IMR-90 (cell line): Measurements from ENCODE around the gene NTRK3. TPM values are rescaled to one million over a fixed set of nuclear protein-coding genes. Genes with fewer than 3 reads are reported as not detected.

Source experiments
- ATAC-seq: fragments of 200-7000 bp; cut with Tn5 transposase; 2 replicates; pipeline ENCODE4 v1.9.1; 2020; ENCODE audit warnings: low read depth, mild to moderate bottlenecking, moderate library complexity
- BruUV-seq: library from RNA; stranded (reverse); fragments of 400-500 nt; replicated peaks from 2 replicates; lab custom pipeline; 2021; lab: Mats Ljungman, UMichigan
- CTCF ChIA-PET: fragments of 300-600 bp; formaldehyde crosslinking; extraction: SDS; loops from one replicate; lab custom pipeline; 2021; ENCODE audit warnings: antibody characterized with exemption; lab: Yijun Ruan, JAX
- POLR2A ChIA-PET: fragments of 300-600 bp; sonication (Branson Sonifier 250); formaldehyde crosslinking; loops from one replicate; lab custom pipeline; 2022; ENCODE audit warnings: antibody characterized with exemption; ENCODE audit not compliant: unreplicated experiment; lab: Charles Lee
- DNase-seq: peaks from one replicate; pipeline ENCODE4 v3.0.0; 2013
- H2AFZ ChIP-seq: replicated peaks from 2 replicates; pipeline ENCODE3; 2013; ENCODE audit warnings: low read length, mild to moderate bottlenecking; ENCODE audit not compliant: poor library complexity
- H2AK5ac ChIP-seq: 2 replicates; pipeline ENCODE4 v1.6.1; 2013; ENCODE audit warnings: low read depth, low read length, inconsistent platforms
- H2AK9ac ChIP-seq: replicated peaks from 2 replicates; pipeline ENCODE3; 2013; ENCODE audit warnings: mild to moderate bottlenecking, low read depth, low read length, moderate library complexity; ENCODE audit not compliant: poor library complexity
- H2BK120ac ChIP-seq: 2 replicates; pipeline ENCODE4 v1.6.1; 2013; ENCODE audit warnings: low read depth, low read length, inconsistent platforms
- H2BK15ac ChIP-seq: 3 replicates; pipeline ENCODE4 v1.6.1; 2013; ENCODE audit warnings: low read depth, low read length, inconsistent platforms
- H2BK20ac ChIP-seq: 2 replicates; pipeline ENCODE4 v1.6.1; 2013; ENCODE audit warnings: low read depth, mild to moderate bottlenecking, inconsistent platforms, low read length, moderate library complexity
- H2BK5ac ChIP-seq: 2 replicates; pipeline ENCODE4 v1.6.1; 2013; ENCODE audit warnings: mild to moderate bottlenecking, low read depth, low read length, inconsistent platforms; ENCODE audit not compliant: poor library complexity, severe bottlenecking
- H3K14ac ChIP-seq: replicated peaks from 2 replicates; pipeline ENCODE4 v1.6.1; 2013; ENCODE audit warnings: low read depth, low read length, inconsistent platforms
- H3K18ac ChIP-seq: 2 replicates; pipeline ENCODE4 v1.6.1; 2013; ENCODE audit warnings: low read depth, low read length, control low read depth
- H3K23ac ChIP-seq: 2 replicates; pipeline ENCODE4 v1.6.1; 2013; ENCODE audit warnings: low read depth, low read length, inconsistent platforms
- H3K27ac ChIP-seq: 2 replicates; pipeline ENCODE4 v1.5.1; 2013; ENCODE audit warnings: mild to moderate bottlenecking, control low read depth, low read length; ENCODE audit not compliant: insufficient read depth
- H3K27me3 ChIP-seq: 2 replicates; pipeline ENCODE4 v1.6.1; 2013; ENCODE audit warnings: low read length; ENCODE audit not compliant: control insufficient read depth, insufficient read depth
- H3K36me3 ChIP-seq: 2 replicates; pipeline ENCODE4 v1.6.1; 2013; ENCODE audit warnings: low read length, mixed read lengths; ENCODE audit not compliant: control insufficient read depth, insufficient read depth
- H3K4ac ChIP-seq: 2 replicates; pipeline ENCODE4 v1.6.1; 2013; ENCODE audit warnings: low read depth, low read length, inconsistent platforms
- H3K4me1 ChIP-seq: 2 replicates; pipeline ENCODE4 v1.6.1; 2013; ENCODE audit warnings: low read length, mixed read lengths; ENCODE audit not compliant: control insufficient read depth, insufficient read depth
- H3K4me2 ChIP-seq: 2 replicates; pipeline ENCODE4 v1.6.1; 2013; ENCODE audit warnings: low read depth, mild to moderate bottlenecking, control low read depth, low read length, moderate library complexity
- H3K4me3 ChIP-seq: 2 replicates; pipeline ENCODE4 v1.5.1; 2013; ENCODE audit warnings: low read depth, mild to moderate bottlenecking, control low read depth, low read length, moderate library complexity; ENCODE audit not compliant: insufficient read depth
- H3K56ac ChIP-seq: 2 replicates; pipeline ENCODE4 v1.6.1; 2013; ENCODE audit warnings: low read length, inconsistent platforms; ENCODE audit not compliant: insufficient read depth; ENCODE audit errors: extremely low read depth
- H3K79me1 ChIP-seq, 2 experiments: 2 replicates each; pipeline ENCODE4 v1.6.1; 2013; ENCODE audit warnings: low read length in 2 of 2, inconsistent platforms in 1 of 2, low read depth in 1 of 2
- H3K9ac ChIP-seq: 2 replicates; pipeline ENCODE4 v1.6.1; 2013; ENCODE audit warnings: low read depth, low read length, control low read depth
- H3K9me1 ChIP-seq: 2 replicates; pipeline ENCODE4 v1.6.1; 2013; ENCODE audit warnings: low read length, inconsistent platforms; ENCODE audit not compliant: insufficient read depth
- H3K9me3 ChIP-seq: 2 replicates; pipeline ENCODE4 v1.6.1; 2013; ENCODE audit warnings: low read length; ENCODE audit not compliant: control insufficient read depth, insufficient read depth
- H4K20me1 ChIP-seq: 2 replicates; pipeline ENCODE4 v1.6.1; 2013; ENCODE audit warnings: low read length, inconsistent platforms; ENCODE audit not compliant: insufficient read depth
- H4K5ac ChIP-seq: 2 replicates; pipeline ENCODE4 v1.6.1; 2013; ENCODE audit warnings: mild to moderate bottlenecking, low read depth, low read length, control low read depth
- H4K8ac ChIP-seq, 2 experiments: 2 replicates each; pipeline ENCODE4 v1.6.1; 2013; ENCODE audit warnings: low read depth in 2 of 2, low read length in 2 of 2, control low read depth in 1 of 2, inconsistent platforms in 1 of 2
- H4K91ac ChIP-seq: 2 replicates; pipeline ENCODE4 v1.6.1; 2013; ENCODE audit warnings: low read depth, low read length, inconsistent platforms; ENCODE audit not compliant: insufficient read depth
- CEBPB ChIP-seq: IDR thresholded peaks from 2 replicates; pipeline ENCODE4 v1.6.1; 2012; ENCODE audit warnings: low read depth, low read length, improper control_type of control experiment
- FOS ChIP-seq: fragments of 150-350 bp; IDR thresholded peaks from 2 replicates; pipeline ENCODE4 v1.6.1; 2016; ENCODE audit warnings: low read depth, low read length
- MAFK ChIP-seq: IDR thresholded peaks from 2 replicates; pipeline ENCODE4 v1.6.1; 2012; ENCODE audit warnings: low read depth, low read length, improper control_type of control experiment
- NFE2L2 ChIP-seq: fragments of 150-350 bp; IDR thresholded peaks from 2 replicates; pipeline ENCODE4 v1.6.1; 2016; ENCODE audit warnings: low read depth, mild to moderate bottlenecking, low read length
- RAD21 ChIP-seq: IDR thresholded peaks from 2 replicates; pipeline ENCODE4 v1.6.1; 2012; ENCODE audit warnings: low read length, improper control_type of control experiment
- RCOR1 ChIP-seq: IDR thresholded peaks from 2 replicates; pipeline ENCODE4 v1.6.1; 2012; ENCODE audit warnings: mild to moderate bottlenecking, low read length, improper control_type of control experiment; ENCODE audit not compliant: insufficient replicate concordance
- RFX5 ChIP-seq: IDR thresholded peaks from 2 replicates; pipeline ENCODE4 v1.8.0; 2012; ENCODE audit warnings: low read depth, mild to moderate bottlenecking, low read length, moderate library complexity
- WGBS, 2 experiments: methylation state at CpG; one replicate each; pipeline versions ENCODE4 v1.1.5 to v1.1.7; 2013; ENCODE audit warnings: missing lambda C conversion rate in 2 of 2; ENCODE audit not compliant: insufficient read length in 1 of 2; ENCODE audit errors: extremely low coverage in 2 of 2; 5-methylcytosine and 5-hydroxymethylcytosine counted together
- dilution Hi-C: fragments of 300-500 bp; cut with HindIII; formaldehyde crosslinking; loops from one replicate; pipeline ENCODE4 v1.14.3; 2018; ENCODE audit warnings: low sequenced_read_pairs; ENCODE audit not compliant: unreplicated experiment
- in situ Hi-C: fragments of 300-500 bp; cut with MboI; formaldehyde crosslinking; loops from 3 replicates; pipeline ENCODE4 v1.14.3; 2019; ENCODE audit warnings: low sequenced_read_pairs, inconsistent platforms, mixed read lengths
- intact Hi-C: fragments of 100-400 bp; cut with micrococcal nuclease; formaldehyde crosslinking; loops from 2 replicates; pipeline ENCODE4 v1.10.0; 2022
- polyA plus RNA-seq, 3 experiments: library from polyadenylated mRNA; depleted of rRNA; stranded (reverse); fragments of >200 nt; gene quantifications; 2 replicates each; pipeline ENCODE4 v1.2.3, GENCODE V29; 2012; ENCODE audit warnings: low replicate concordance in 1 of 3
- total RNA-seq: library from RNA; depleted of rRNA; stranded (reverse); fragments of >200 nt; gene quantifications from 2 replicates; pipeline ENCODE4 v1.2.3, GENCODE V29; 2012
- TF ChIP-seq, protein P1 (sequence below): fragments of 150-350 bp; IDR thresholded peaks from 2 replicates; pipeline ENCODE4 v1.6.1; 2017; ENCODE audit warnings: mild to moderate bottlenecking, antibody characterized with exemption, low read length, low read depth

NTRK3 gene
- total and polyA plus RNA-seq, 2 of the 4 experiments (the other 2 are of a cell fraction), result under 0.01 to 0.15 TPM

DNA sequence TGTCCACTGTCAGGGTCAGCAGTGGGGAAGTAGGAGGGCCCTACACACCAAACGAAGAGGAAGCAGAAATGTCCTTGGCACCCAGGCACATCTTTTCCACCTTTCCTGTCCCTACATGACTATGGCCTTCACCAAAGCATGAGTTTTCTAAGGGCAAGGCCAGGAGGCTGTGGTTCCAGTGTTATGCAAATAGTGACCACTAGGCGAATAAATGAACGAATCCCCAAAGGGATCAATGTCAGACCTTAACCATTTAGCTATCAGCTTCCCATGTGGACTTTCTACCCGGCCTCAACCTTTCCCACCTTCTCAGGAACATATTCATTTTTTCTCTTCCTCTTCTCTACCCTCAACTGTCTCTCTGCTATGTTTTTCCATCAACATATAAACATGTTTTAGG, 63.1 kb downstream of the NTRK3 start:
- Histone ChIP-seq H3K79me1 (no peaks in the 10 kb centered on the region), H2BK120ac (no peak overlapping the region), H3K4me3 (no peak overlapping the region), H2AK5ac (no peak overlapping the region), H3K27ac (no peak overlapping the region), H2AK9ac (no peak overlapping the region), H2BK15ac (no peak overlapping the region), H3K9me3 (peaks cover 21% of the 10 kb centered on the region), H2BK5ac (no peak overlapping the region), H3K56ac (no peak overlapping the region), H2AFZ (no peak overlapping the region), H4K8ac (no peak overlapping the region), H3K9ac (no peak overlapping the region), H3K27me3 (no peaks in the 10 kb centered on the region), H3K23ac (no peak overlapping the region), H3K9me1 (no peaks in the 10 kb centered on the region), H3K4ac (no peak overlapping the region), H4K91ac (no peak overlapping the region), H3K36me3 (no peaks in the 10 kb centered on the region), H4K5ac (no peak overlapping the region), H3K4me2 (no peak overlapping the region), H3K18ac (no peak overlapping the region), H3K4me1 (no peaks in the 10 kb centered on the region), H3K14ac (no peak overlapping the region), H2BK20ac (no peak overlapping the region), H4K20me1 (no peaks in the 10 kb centered on the region)
- intact Hi-C loops, result no loop called here
- TF ChIP-seq CEBPB (no peak), NFE2L2 (no peak), MAFK (no peak), RFX5 (no peak), RCOR1 (no peak), RAD21 (no peak), FOS (no peak)
- TF ChIP-seq, protein P1, sequence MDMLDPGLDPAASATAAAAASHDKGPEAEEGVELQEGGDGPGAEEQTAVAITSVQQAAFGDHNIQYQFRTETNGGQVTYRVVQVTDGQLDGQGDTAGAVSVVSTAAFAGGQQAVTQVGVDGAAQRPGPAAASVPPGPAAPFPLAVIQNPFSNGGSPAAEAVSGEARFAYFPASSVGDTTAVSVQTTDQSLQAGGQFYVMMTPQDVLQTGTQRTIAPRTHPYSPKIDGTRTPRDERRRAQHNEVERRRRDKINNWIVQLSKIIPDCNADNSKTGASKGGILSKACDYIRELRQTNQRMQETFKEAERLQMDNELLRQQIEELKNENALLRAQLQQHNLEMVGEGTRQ, result no peak
- no CpG with 5 or more reads among the region's 4 CpGs for WGBS, 2 experiments
- ATAC-seq (no peak), DNase-seq (no peak)
- in situ Hi-C loops, result no loop called here
- no TSS peak for BruUV-seq
- ChIA-PET POLR2A (no interaction called here), CTCF (interaction anchor here (0.6 kb wide), 1 partner anchor 1066 kb away, joined by 3 read pairs; no protein-coding TSS in a partner anchor)
- dilution Hi-C loops, result no loop called here
